Fibroblast of pulmonary artery (primary cell): Measurements from ENCODE around the gene SIX2.

Experiments
- DNase-seq: peaks from one replicate; pipeline ENCODE4 v3.0.0-alpha.2; 2010; ENCODE audit warnings: low read depth
- H3K4me3 ChIP-seq: replicated peaks from 2 replicates; pipeline ENCODE4 v1.5.1; 2011; ENCODE audit warnings: low read depth, mild to moderate bottlenecking, control low read depth, low read length, moderate library complexity
- CTCF ChIP-seq: IDR thresholded peaks from 2 replicates; pipeline ENCODE4 v1.5.1; 2011; ENCODE audit warnings: mild to moderate bottlenecking, control low read depth, low read length, inconsistent platforms; ENCODE audit errors: missing control alignments

SIX2 gene

GRCh38 chr2:45007961-45008295 lies 1.3 kb downstream of the SIX2 start:
- no peak for TF ChIP-seq CTCF
- no peak for DNase-seq
- peak overlapping the region; percentile 46 for H3K4me3 ChIP-seq

- no peak for TF ChIP-seq CTCF
Measured at GRCh38 chr2:45006942-45007287, 2.3 kb downstream of the SIX2 start.

GRCh38 chr2:45006041-45006941 lies 3.0 kb downstream of the SIX2 start:
- DNase-seq = no peak
- H3K4me3 ChIP-seq = no peak overlapping the region
- no peak for TF ChIP-seq CTCF

More at GRCh38 chr2:45006942-45007287, 2.3 kb downstream of the SIX2 start:
- peak overlapping the region; percentile 46 for H3K4me3 ChIP-seq
- DNase-seq = no peak

- TF ChIP-seq CTCF = no peak
- no peak for DNase-seq
- H3K4me3 ChIP-seq = no peak overlapping the region
Measured at GRCh38 chr2:45005261-45006002, 3.8 kb downstream of the SIX2 start.

- DNase-seq = peak; percentile 10
- peak overlapping the region; percentile 6 for H3K4me3 ChIP-seq
Measured at GRCh38 chr2:45004562-45005191, 4.6 kb downstream of the SIX2 start.

More at GRCh38 chr2:45004562-45005191, 4.6 kb downstream of the SIX2 start:
- TF ChIP-seq CTCF = no peak
